Smooth muscle cell (in vitro differentiated cells): ENCODE data around the gene NOXRED1. TPM values are rescaled to one million over a fixed set of nuclear protein-coding genes. Genes with fewer than 3 reads are reported as not detected.
"Not testable (repeated sequence)": the region's sequence is repeated elsewhere in the genome, so short reads cannot be mapped to it uniquely, and the experiment has no call there.

Experiments
- DNase-seq: peaks from one replicate; lab custom pipeline; 2025; ENCODE audit not compliant: unreplicated experiment; lab: John Stamatoyannopoulos, UW
- H2AFZ ChIP-seq: fragments of 200-600 bp; sonication (generic); 2 replicates; pipeline ENCODE4 v1.6.0; 2016; ENCODE audit warnings: antibody characterized with exemption, low read depth, mild to moderate bottlenecking
- H3F3A ChIP-seq: fragments of 200-600 bp; sonication (generic); 2 replicates; pipeline ENCODE4 v1.6.0; 2017; ENCODE audit warnings: antibody characterized with exemption, low read depth
- H3K27ac ChIP-seq: fragments of 200-600 bp; sonication (generic); 2 replicates; pipeline ENCODE4 v1.5.1; 2016; ENCODE audit warnings: low read depth, mild to moderate bottlenecking
- H3K27me3 ChIP-seq: fragments of 200-600 bp; sonication (generic); 2 replicates; pipeline ENCODE4 v1.6.1; 2016; ENCODE audit warnings: low read depth, mild to moderate bottlenecking
- H3K36me3 ChIP-seq: fragments of 200-600 bp; sonication (generic); 2 replicates; pipeline ENCODE4 v1.5.1; 2016; ENCODE audit warnings: low read depth
- H3K4me1 ChIP-seq: fragments of 200-600 bp; sonication (generic); 2 replicates; pipeline ENCODE4 v1.5.1; 2016; ENCODE audit warnings: low read depth
- H3K4me2 ChIP-seq: fragments of 200-600 bp; sonication (generic); 2 replicates; pipeline ENCODE4 v1.6.0; 2016; ENCODE audit warnings: mild to moderate bottlenecking
- H3K4me3 ChIP-seq: fragments of 200-600 bp; sonication (generic); 2 replicates; pipeline ENCODE4 v1.5.1; 2016; ENCODE audit warnings: mild to moderate bottlenecking
- H3K79me2 ChIP-seq: fragments of 200-600 bp; sonication (generic); 2 replicates; pipeline ENCODE4 v1.6.0; 2016; ENCODE audit warnings: low read depth, mild to moderate bottlenecking
- H3K9ac ChIP-seq: fragments of 200-600 bp; sonication (generic); 2 replicates; pipeline ENCODE4 v1.6.0; 2016; ENCODE audit warnings: low read depth
- H3K9me3 ChIP-seq: fragments of 200-600 bp; sonication (generic); replicated peaks from 2 replicates; pipeline ENCODE4 v1.5.1; 2016; ENCODE audit warnings: low read depth
- H4K20me1 ChIP-seq: fragments of 200-600 bp; sonication (generic); 2 replicates; pipeline ENCODE4 v1.6.0; 2016; ENCODE audit warnings: low read depth
- CTCF ChIP-seq: fragments of 200-600 bp; sonication (generic); IDR thresholded peaks from 2 replicates; pipeline ENCODE4 v1.5.1; 2017; ENCODE audit warnings: borderline replicate concordance, mild to moderate bottlenecking, antibody characterized with exemption; ENCODE audit not compliant: insufficient read depth, poor library complexity, severe bottlenecking
- whole genome bisulfite sequencing: methylation state at CpG from one replicate; pipeline ENCODE4 v1.1.7; 2016; ENCODE audit warnings: low lambda C conversion rate; 5-methylcytosine and 5-hydroxymethylcytosine counted together
- polyA plus RNA-seq: library from polyadenylated mRNA; unstranded; fragments of >200 nt; fragmentation: Nextera tagmentation; extraction: Ambion mirVana; gene quantifications from 2 replicates; pipeline ENCODE4 v1.2.1, GENCODE V29; 2016
- total RNA-seq: library from RNA; depleted of rRNA; stranded (reverse); fragments of >200 nt; gene quantifications from 2 replicates; pipeline ENCODE4 v1.2.3, GENCODE V29; 2014

Gene NOXRED1
- total and polyA plus RNA-seq, 2 experiments from 2014 or later = 0.14 to 0.49 TPM

DNA sequence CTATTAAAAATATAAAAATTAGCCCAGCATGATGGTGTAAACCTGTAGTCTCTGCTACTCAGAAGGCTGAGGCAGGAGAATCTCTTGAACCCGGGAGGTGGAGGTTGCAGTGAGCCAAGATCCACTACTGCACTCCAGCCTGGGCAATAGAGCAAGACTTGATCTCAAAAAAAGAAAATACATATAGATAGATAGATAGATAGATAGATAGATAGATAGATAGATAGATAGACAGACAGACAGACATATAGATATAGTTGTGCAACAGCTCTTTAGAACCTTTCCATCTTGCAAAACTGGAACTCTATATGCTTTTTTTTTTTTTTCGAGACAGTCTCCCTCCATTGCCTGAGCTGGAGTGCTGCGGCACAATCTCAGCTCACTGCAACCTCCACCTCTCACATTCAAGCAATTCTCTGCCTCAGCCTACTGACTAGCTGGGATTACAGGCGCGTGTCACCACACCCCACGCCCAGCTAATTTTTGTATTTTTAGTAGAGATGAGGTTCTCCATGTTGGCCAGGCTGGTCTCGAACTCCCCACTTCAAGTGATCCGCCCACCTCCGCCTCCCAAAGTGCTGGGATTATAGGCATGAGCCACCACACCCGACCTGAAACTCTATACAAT is 7.8 kb downstream of the NOXRED1 start:
- H3K27ac ChIP-seq, H3K27me3 ChIP-seq, DNase-seq, H3K4me2 ChIP-seq, H3F3A ChIP-seq, H2AFZ ChIP-seq, H3K79me2 ChIP-seq, H3K4me3 ChIP-seq, H3K4me1 ChIP-seq, H3K36me3 ChIP-seq, H4K20me1 ChIP-seq, H3K9me3 ChIP-seq, H3K9ac ChIP-seq: not testable (repeated sequence)
- WGBS = 97% methylated on average over 10 of the region's 10 CpGs

- Histone ChIP-seq H3K36me3 (no peaks in the 10 kb centered on the region), H3K9me3 (no peaks in the 10 kb centered on the region), H3F3A (peaks cover 8% of the 10 kb centered on the region), H2AFZ (no peak overlapping the region), H3K4me1 (peaks cover 10% of the 10 kb centered on the region), H4K20me1 (no peaks in the 10 kb centered on the region), H3K79me2 (no peaks in the 10 kb centered on the region), H3K27me3 (no peaks in the 10 kb centered on the region), H3K4me3 (no peak overlapping the region), H3K9ac (no peak overlapping the region), H3K27ac (no peak overlapping the region), H3K4me2 (no peak overlapping the region)
- no peak for DNase-seq
- WGBS = 23% methylated on average over 3 of the region's 3 CpGs
- TF ChIP-seq CTCF = peak; percentile 17
Measured at GRCh38 chr14:77409131-77409533, 14.2 kb downstream of the NOXRED1 start.

- H3K27me3 ChIP-seq = no peaks in the 10 kb centered on the region
- 63% methylated on average over 2 of the region's 2 CpGs for WGBS
- H4K20me1 ChIP-seq = no peaks in the 10 kb centered on the region
- no peak for TF ChIP-seq CTCF
- peak overlapping the region; percentile 69 for H3K27ac ChIP-seq
- no peaks in the 10 kb centered on the region for H3K36me3 ChIP-seq
- H2AFZ ChIP-seq = no peak overlapping the region
- H3K4me1 ChIP-seq = peaks cover 10% of the 10 kb centered on the region
- no peak overlapping the region for H3K4me3 ChIP-seq
- peaks cover 8% of the 10 kb centered on the region for H3F3A ChIP-seq
- no peak overlapping the region for H3K9ac ChIP-seq
- H3K4me2 ChIP-seq = peak overlapping the region; percentile 49
- H3K9me3 ChIP-seq = no peaks in the 10 kb centered on the region
- H3K79me2 ChIP-seq = no peaks in the 10 kb centered on the region
- DNase-seq = no peak
Measured at GRCh38 chr14:77407158-77407557, 16.2 kb downstream of the NOXRED1 start.

DNA sequence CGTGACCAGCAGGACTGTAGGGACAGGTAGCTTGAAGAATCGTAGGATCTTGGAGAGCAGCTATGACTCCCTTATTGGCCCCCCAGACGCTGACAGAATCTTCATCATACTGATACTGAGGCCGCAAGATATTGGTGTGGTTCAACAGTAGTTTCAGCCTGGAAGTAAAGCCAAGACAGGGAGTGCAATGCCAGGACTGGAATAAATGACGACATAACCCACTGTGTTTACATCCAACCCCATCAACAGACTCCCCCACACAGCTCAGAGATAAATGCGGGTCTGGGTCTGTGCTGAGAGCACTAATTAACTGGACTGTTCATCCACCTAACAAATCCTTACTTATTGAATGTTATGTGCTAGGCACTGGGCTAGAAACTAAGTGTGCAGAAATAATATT is 16.6 kb downstream of the NOXRED1 start:
- no peak overlapping the region for H3K4me3 ChIP-seq
- 36% methylated on average over 6 of the region's 6 CpGs for WGBS
- peak overlapping the region; percentile 49 for H3K4me2 ChIP-seq
- H3K9ac ChIP-seq = no peak overlapping the region
- no peaks in the 10 kb centered on the region for H3K79me2 ChIP-seq
- H3F3A ChIP-seq = peaks cover 8% of the 10 kb centered on the region
- H2AFZ ChIP-seq = no peak overlapping the region
- no peaks in the 10 kb centered on the region for H4K20me1 ChIP-seq
- H3K9me3 ChIP-seq = no peaks in the 10 kb centered on the region
- H3K36me3 ChIP-seq = no peaks in the 10 kb centered on the region
- no peak for TF ChIP-seq CTCF
- peak overlapping the region; percentile 69 for H3K27ac ChIP-seq
- peaks cover 10% of the 10 kb centered on the region for H3K4me1 ChIP-seq
- H3K27me3 ChIP-seq = no peaks in the 10 kb centered on the region
- DNase-seq = no peak
